Neural crest cell (in vitro differentiated cells): ENCODE measurements around the gene ZDHHC11. TPM values are rescaled to one million over a fixed set of nuclear protein-coding genes. Genes with fewer than 3 reads are reported as not detected.
A peak's percentile ranks its signal among the peaks of the same experiment; 100 is the strongest.

ENCODE experiments used
- DNase-seq: peaks from one replicate; pipeline ENCODE4 v3.0.0; 2021; ENCODE audit warnings: low read depth, mixed read lengths, low spot score
- H3K27ac Mint-ChIP-seq: one replicate; pipeline ENCODE4 v1.8.0; 2021; ENCODE audit warnings: mild to moderate bottlenecking, mixed read lengths; ENCODE audit not compliant: unreplicated experiment
- H3K27me3 Mint-ChIP-seq: 2 replicates; pipeline ENCODE4 v1.8.0; 2021; ENCODE audit warnings: low read depth, mild to moderate bottlenecking, mixed read lengths
- H3K36me3 Mint-ChIP-seq: 2 replicates; pipeline ENCODE4 v1.8.0; 2021; ENCODE audit warnings: low read depth, mild to moderate bottlenecking, mixed read lengths
- H3K4me1 Mint-ChIP-seq: 2 replicates; pipeline ENCODE4 v1.8.0; 2021; ENCODE audit warnings: mixed read lengths
- H3K4me3 Mint-ChIP-seq: one replicate; pipeline ENCODE4 v1.8.0; 2021; ENCODE audit warnings: mild to moderate bottlenecking, mixed read lengths
- H3K9me3 Mint-ChIP-seq: 2 replicates; pipeline ENCODE4 v1.8.0; 2021; ENCODE audit warnings: mixed read lengths
- CTCF ChIP-seq: fragments of 200-600 bp; sonication (generic); conservative IDR thresholded peaks from 2 replicates; pipeline ENCODE4 v1.5.0; 2021; ENCODE audit warnings: antibody characterized with exemption, mild to moderate bottlenecking
- total RNA-seq: library from RNA; stranded (reverse); gene quantifications from 2 replicates; pipeline ENCODE4 v1.2.1, GENCODE V29; 2021

The ZDHHC11 gene
- total RNA-seq, 1 donor from 2014 or later: 17.2 TPM

GRCh38 chr5:876398-877365 is 25.9 kb upstream of the ZDHHC11 start:
- Mint-ChIP-seq H3K36me3 (peaks cover 17% of the 10 kb centered on the region), H3K27me3 (no peaks in the 10 kb centered on the region), H3K9me3 (no peaks in the 10 kb centered on the region), H3K27ac (peak overlapping the region; percentile 87), H3K4me3 (no peak overlapping the region), H3K4me1 (no peaks in the 10 kb centered on the region)
- TF ChIP-seq CTCF: no peak
- no peak for DNase-seq

- no peak for TF ChIP-seq CTCF
- H3K27me3 Mint-ChIP-seq: no peaks in the 10 kb centered on the region
- no peak overlapping the region for H3K27ac Mint-ChIP-seq
- H3K4me3 Mint-ChIP-seq: no peak overlapping the region
- H3K9me3 Mint-ChIP-seq: no peaks in the 10 kb centered on the region
- DNase-seq: no peak
- no peaks in the 10 kb centered on the region for H3K4me1 Mint-ChIP-seq
- H3K36me3 Mint-ChIP-seq: peaks cover 12% of the 10 kb centered on the region
Observed at GRCh38 chr5:875931-876330, 25.1 kb upstream of the ZDHHC11 start.

GRCh38 chr5:873328-873727 is 22.5 kb upstream of the ZDHHC11 start:
- H3K9me3 Mint-ChIP-seq: no peaks in the 10 kb centered on the region
- H3K36me3 Mint-ChIP-seq: peaks cover 17% of the 10 kb centered on the region
- DNase-seq: no peak
- TF ChIP-seq CTCF: no peak
- no peaks in the 10 kb centered on the region for H3K4me1 Mint-ChIP-seq
- H3K27me3 Mint-ChIP-seq: no peaks in the 10 kb centered on the region
- no peak overlapping the region for H3K4me3 Mint-ChIP-seq
- peak overlapping the region; percentile 22 for H3K27ac Mint-ChIP-seq

DNA sequence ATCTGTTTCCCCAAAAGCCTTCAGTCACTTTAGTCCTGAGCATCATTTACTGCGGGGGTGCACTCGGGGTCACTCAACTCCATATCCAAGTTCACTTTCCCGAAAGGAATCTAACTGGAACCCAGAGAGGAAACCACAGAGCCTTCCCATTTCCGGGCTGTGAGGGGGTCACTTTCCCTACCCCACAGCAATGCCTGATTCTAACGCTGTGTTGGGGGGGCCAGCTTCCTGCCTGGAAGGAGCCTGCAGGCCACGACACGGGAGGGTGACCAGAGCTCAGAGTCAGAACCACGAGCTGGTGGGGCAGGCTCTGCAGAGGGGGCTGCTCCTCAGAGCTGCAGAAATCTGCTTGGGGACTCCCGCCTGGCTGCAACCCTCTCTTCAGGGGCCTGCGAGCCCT is 21.5 kb upstream of the ZDHHC11 start:
- TF ChIP-seq CTCF: no peak

DNA sequence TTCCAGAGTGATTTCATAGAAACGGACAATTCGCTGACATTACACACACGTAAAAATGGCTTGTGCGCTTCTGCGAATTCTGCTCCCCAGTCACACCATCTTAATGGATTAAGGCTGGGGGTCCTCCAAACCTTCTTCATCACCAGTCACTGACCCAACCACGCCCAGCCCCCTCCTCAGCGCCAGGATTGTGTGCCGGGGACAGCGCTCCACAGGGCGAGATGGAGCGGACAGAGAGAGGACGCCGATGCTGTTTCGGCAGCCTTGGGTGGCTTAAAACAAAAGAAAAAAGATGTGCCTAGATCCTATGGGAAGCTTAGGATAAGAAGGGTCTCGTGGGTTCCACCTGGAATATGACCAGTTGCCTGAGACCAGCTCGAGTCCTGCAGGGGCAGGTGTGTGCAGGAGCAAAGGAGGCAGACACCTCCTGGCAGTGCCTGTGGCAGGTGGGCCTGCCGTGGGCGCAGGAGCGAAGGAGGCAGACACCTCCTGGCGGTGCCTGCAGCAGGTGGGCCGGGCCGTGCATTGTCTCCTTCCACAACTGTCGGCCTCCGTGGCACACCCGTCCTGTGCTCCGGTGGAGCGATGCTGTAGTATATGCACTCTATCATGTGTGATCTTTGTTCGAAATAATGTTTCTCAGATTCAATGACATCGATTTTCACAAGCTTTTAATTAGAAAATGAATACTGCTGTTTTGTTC is 21.0 kb upstream of the ZDHHC11 start:
- H3K36me3 Mint-ChIP-seq: peaks cover 24% of the 10 kb centered on the region
- H3K4me1 Mint-ChIP-seq: no peaks in the 10 kb centered on the region
- DNase-seq: no peak
- H3K27ac Mint-ChIP-seq: no peak overlapping the region
- H3K27me3 Mint-ChIP-seq: no peaks in the 10 kb centered on the region
- no peak overlapping the region for H3K4me3 Mint-ChIP-seq
- no peaks in the 10 kb centered on the region for H3K9me3 Mint-ChIP-seq
- no peak for TF ChIP-seq CTCF

More for the DNA sequence above, 21.5 kb upstream of the ZDHHC11 start:
- Mint-ChIP-seq H3K36me3 (peaks cover 24% of the 10 kb centered on the region), H3K27ac (no peak overlapping the region), H3K27me3 (no peaks in the 10 kb centered on the region), H3K4me3 (no peak overlapping the region), H3K9me3 (no peaks in the 10 kb centered on the region), H3K4me1 (no peaks in the 10 kb centered on the region)
- no peak for DNase-seq
